Tibial artery (tissue), 4 donors: Measurements from ENCODE around the gene SFMBT1.

Experiments used
- DNase-seq, 2 donors: peaks; one replicate each; pipeline ENCODE4 v3.0.0-alpha.2; 2019
- H3K27ac ChIP-seq, 2 donors: fragments of 200-600 bp; sonication (generic) in 1 of 2; 1 replicate in 1 of 2; 2 replicates in 1 of 2; pipeline ENCODE4 v1.5.1; 2018 to 2019; ENCODE audit warnings: mild to moderate bottlenecking in 1 of 2
- H3K27me3 ChIP-seq, 2 donors: fragments of 200-600 bp; sonication (generic) in 1 of 2; one replicate each; pipeline versions ENCODE4 v1.5.1 to v1.6.0; 2016 to 2019
- H3K36me3 ChIP-seq, 3 donors: fragments of 200-600 bp; sonication (generic) in 2 of 3; one replicate each; pipeline ENCODE4 v1.5.1; 2016 to 2019; ENCODE audit warnings: mild to moderate bottlenecking in 2 of 3
- H3K4me1 ChIP-seq, 4 donors: fragments of 200-600 bp; sonication (generic) in 2 of 4; 1 replicate in 3 of 4; 2 replicates in 1 of 4; pipeline ENCODE4 v1.5.1; 2016 to 2019
- H3K4me3 ChIP-seq, 2 donors: fragments of 200-600 bp; sonication (generic) in 1 of 2; 1 replicate in 1 of 2; 2 replicates in 1 of 2; pipeline ENCODE4 v1.5.1; 2018 to 2019; ENCODE audit warnings: mild to moderate bottlenecking in 2 of 2
- H3K9me3 ChIP-seq, 3 donors: fragments of 200-600 bp; sonication (generic) in 1 of 3; one replicate each; pipeline ENCODE4 v1.5.1; 2016 to 2019
- CTCF ChIP-seq, 2 experiments: fragments of 200-600 bp in 1 of 2; fragments of 450-650 bp in 1 of 2; IDR thresholded peaks; one replicate each; pipeline ENCODE4 v1.5.1; 2017 to 2019; ENCODE audit warnings: antibody characterized with exemption in 2 of 2, mild to moderate bottlenecking in 1 of 2, moderate library complexity in 1 of 2
- intact Hi-C: fragments of 100-400 bp; cut with DNase I; formaldehyde crosslinking; loops from one replicate; pipeline ENCODE4 v1.15.0; 2023; ENCODE audit warnings: low total_unique reads

SFMBT1 gene

GRCh38 chr3:52874864-52875587 is 170.8 kb downstream of the SFMBT1 start:
- Histone ChIP-seq H3K4me1 (peaks cover 0 to 26% (median 4%) of the 10 kb centered on the region in 4 donors), H3K36me3 (peaks cover 9 to 15% (median 12%) of the 10 kb centered on the region in 3 donors), H3K4me3 (no peak overlapping the region), H3K27ac (no peak overlapping the region), H3K9me3 (no peaks in the 10 kb centered on the region), H3K27me3 (no peaks in the 10 kb centered on the region)
- no peak for DNase-seq
- no peak for TF ChIP-seq CTCF (IDR thresholded peaks at IDR 0.05)
- intact Hi-C loops, result no loop called here

- DNase-seq, result no peak
- Histone ChIP-seq H3K4me1 (peaks cover 0 to 26% (median 4%) of the 10 kb centered on the region in 4 donors), H3K4me3 (no peak overlapping the region), H3K9me3 (no peaks in the 10 kb centered on the region), H3K36me3 (peaks cover 2 to 7% (median 5%) of the 10 kb centered on the region in 3 donors), H3K27me3 (no peaks in the 10 kb centered on the region), H3K27ac (no peak overlapping the region)
- intact Hi-C loops, result no loop called here
- TF ChIP-seq CTCF (IDR thresholded peaks at IDR 0.05), result no peak
Observed at GRCh38 chr3:52874160-52874701, 171.6 kb downstream of the SFMBT1 start.

GRCh38 chr3:52873433-52874159 is 172.3 kb downstream of the SFMBT1 start:
- no peak for DNase-seq
- no peak for TF ChIP-seq CTCF (IDR thresholded peaks at IDR 0.05)
- Histone ChIP-seq H3K9me3 (no peaks in the 10 kb centered on the region), H3K27ac (no peak overlapping the region), H3K36me3 (peaks cover 0 to under 1% (median 0%) of the 10 kb centered on the region in 3 donors), H3K4me3 (no peak overlapping the region), H3K4me1 (peaks cover 0 to 26% (median 4%) of the 10 kb centered on the region in 4 donors), H3K27me3 (no peaks in the 10 kb centered on the region)
- intact Hi-C loops, result no loop called here

GRCh38 chr3:52872245-52872644 is 173.6 kb downstream of the SFMBT1 start:
- H3K4me3 ChIP-seq, result no peak overlapping the region
- H3K27me3 ChIP-seq, result no peaks in the 10 kb centered on the region
- intact Hi-C loops, result no loop called here
- no peak for TF ChIP-seq CTCF (IDR thresholded peaks at IDR 0.05)
- DNase-seq, result no peak
- H3K27ac ChIP-seq, result no peak overlapping the region
- H3K4me1 ChIP-seq, result peaks cover 0 to 26% (median 4%) of the 10 kb centered on the region in 4 donors
- H3K36me3 ChIP-seq, result peaks cover 0 to 5% (median 0%) of the 10 kb centered on the region in 3 donors
- no peaks in the 10 kb centered on the region for H3K9me3 ChIP-seq

GRCh38 chr3:52871761-52872160 is 174.1 kb downstream of the SFMBT1 start:
- DNase-seq, result no peak
- peaks cover 0 to 5% (median 0%) of the 10 kb centered on the region in 3 donors for H3K36me3 ChIP-seq
- TF ChIP-seq CTCF (IDR thresholded peaks at IDR 0.05), result no peak
- H3K4me3 ChIP-seq, result no peak overlapping the region
- no peaks in the 10 kb centered on the region for H3K27me3 ChIP-seq
- peaks cover 0 to 26% (median 4%) of the 10 kb centered on the region in 4 donors for H3K4me1 ChIP-seq
- intact Hi-C loops, result no loop called here
- no peaks in the 10 kb centered on the region for H3K9me3 ChIP-seq
- H3K27ac ChIP-seq, result no peak overlapping the region
